GM12878 (cell line): Measurements from ENCODE around the gene ZFP62. TPM values are rescaled to one million over a fixed set of nuclear protein-coding genes. Genes with fewer than 3 reads are reported as not detected.
A peak's percentile ranks its signal among the peaks of the same experiment; 100 is the strongest.

ENCODE experiments used
- ASH2L ChIP-seq: fragments of 300-600, 200-600 bp; sonication (generic); IDR thresholded peaks from 2 replicates; pipeline ENCODE4 v1.6.1; 2017; ENCODE audit warnings: low read depth, mild to moderate bottlenecking, borderline replicate concordance
- CHD4 ChIP-seq: fragments of 200-600 bp; sonication (generic); IDR thresholded peaks from 2 replicates; pipeline ENCODE4 v1.6.1; 2016; ENCODE audit warnings: mild to moderate bottlenecking
- CREB1 ChIP-seq: IDR thresholded peaks from 2 replicates; pipeline ENCODE4 v1.6.1; 2012; ENCODE audit warnings: low read depth, mild to moderate bottlenecking, inconsistent platforms
- CREM ChIP-seq: IDR thresholded peaks from 2 replicates; pipeline ENCODE4 v1.6.1; 2014; ENCODE audit warnings: antibody characterized with exemption, low read depth
- EP300 ChIP-seq, 2 experiments: fragments of 150-350 bp in 1 of 2; IDR thresholded peaks; 2 replicates each; pipeline ENCODE4 v1.6.1; 2011 to 2012; ENCODE audit warnings: low read depth in 2 of 2, low read length in 2 of 2, borderline replicate concordance in 1 of 2, improper control_type of control experiment in 1 of 2, inconsistent platforms in 1 of 2; ENCODE audit not compliant: control insufficient read depth in 1 of 2
- ETV6 ChIP-seq, 2 experiments: fragments of 450-650 bp in 1 of 2; IDR thresholded peaks in 1 of 2; conservative IDR thresholded peaks in 1 of 2; 2 replicates each; pipeline ENCODE4 v1.6.1; 2014; ENCODE audit warnings: antibody characterized with exemption in 1 of 2, borderline replicate concordance in 1 of 2, low read depth in 1 of 2, mild to moderate bottlenecking in 1 of 2, moderate library complexity in 1 of 2
- FOS ChIP-seq: IDR thresholded peaks from 3 replicates; pipeline ENCODE4 v1.6.1; 2011; ENCODE audit warnings: borderline replicate concordance; ENCODE audit not compliant: insufficient read length; ENCODE audit errors: extremely low read depth
- GATAD2B ChIP-seq: fragments of 450-650 bp; conservative IDR thresholded peaks from 2 replicates; pipeline ENCODE4 v1.6.1; 2017; ENCODE audit warnings: low read depth, mild to moderate bottlenecking, moderate library complexity
- KLF5 ChIP-seq: fragments of 450-650 bp; IDR thresholded peaks from 2 replicates; pipeline ENCODE4 v1.6.1; 2014; ENCODE audit warnings: mild to moderate bottlenecking; ENCODE audit not compliant: partially characterized antibody
- LARP7 ChIP-seq: fragments of 450-650 bp; IDR thresholded peaks from 2 replicates; pipeline ENCODE4 v1.6.1; 2017; ENCODE audit warnings: mild to moderate bottlenecking
- NBN ChIP-seq: fragments of 450-650 bp; IDR thresholded peaks from 2 replicates; pipeline ENCODE4 v1.6.1; 2016
- PAX8 ChIP-seq: fragments of 450-650 bp; IDR thresholded peaks from 2 replicates; pipeline ENCODE4 v1.6.1; 2017; ENCODE audit warnings: mild to moderate bottlenecking, moderate library complexity
- TCF12 ChIP-seq: IDR thresholded peaks from 2 replicates; pipeline ENCODE4 v1.6.1; 2011; ENCODE audit warnings: low read depth, mild to moderate bottlenecking, low read length
- ZBED1 ChIP-seq: IDR thresholded peaks from 2 replicates; pipeline ENCODE4 v1.6.1; 2016; ENCODE audit warnings: borderline replicate concordance
- ZNF274 ChIP-seq: IDR thresholded peaks from one replicate; pipeline ENCODE4 v1.8.0; 2011; ENCODE audit not compliant: insufficient read length, insufficient read depth
- ZNF592 ChIP-seq: fragments of 450-650 bp; IDR thresholded peaks from 2 replicates; pipeline ENCODE4 v1.6.1; 2017; ENCODE audit warnings: mild to moderate bottlenecking, moderate library complexity
- ZSCAN29 ChIP-seq: fragments of 450-650 bp; IDR thresholded peaks from 2 replicates; pipeline ENCODE4 v1.6.1; 2017; ENCODE audit warnings: mild to moderate bottlenecking, moderate library complexity
- polyA plus RNA-seq, 11 experiments: library from polyadenylated mRNA; depleted of rRNA in 4 of 11; unstranded in 6 of 11; stranded (reverse) in 5 of 11; fragments of >200 nt; fragmentation: Nextera tagmentation in 4 of 11; fragmentation: Illumina TruSeq in 1 of 11; extraction: Ambion mirVana in 4 of 11; extraction: Trizol in 1 of 11; gene quantifications; 1 replicate in 1 of 11; 2 replicates in 10 of 11; pipeline versions ENCODE4 v1.2.1 to v1.2.3, GENCODE V29; 2011 to 2016; ENCODE audit warnings: inconsistent platforms in 2 of 11, missing spikeins in 2 of 11, low read depth in 1 of 11
- total RNA-seq, 4 experiments: library from RNA; depleted of rRNA in 3 of 4; stranded (reverse); fragments of >200 nt in 3 of 4; fragmentation: Illumina TruSeq in 1 of 4; extraction: Trizol in 1 of 4; gene quantifications; 2 replicates each; pipeline versions ENCODE4 v1.2.1 to v1.2.3, GENCODE V29; 2013 to 2021
- TF ChIP-seq, protein P1 (sequence below): fragments of 450-650 bp; IDR thresholded peaks from 2 replicates; pipeline ENCODE4 v1.6.1; 2016; ENCODE audit warnings: mild to moderate bottlenecking, moderate library complexity, borderline replicate concordance
- TF ChIP-seq, protein P2 (sequence below): IDR thresholded peaks from 2 replicates; pipeline ENCODE4 v1.6.1; 2011; ENCODE audit warnings: borderline replicate concordance, low read depth, mild to moderate bottlenecking, moderate library complexity, low read length; ENCODE audit not compliant: insufficient read depth, poor library complexity, severe bottlenecking

Gene ZFP62
- total and polyA plus RNA-seq, 10 of the 15 experiments (the other 5 are each of a cell fraction or from before 2014, with no cell fraction given), result 9.2 to 39.7 (median 21.1) TPM

- no peak for TF ChIP-seq ZNF592
- no peak for TF ChIP-seq LARP7
- no peak for TF ChIP-seq EP300 (IDR thresholded peaks at IDR 0.05; ENCODE audit: borderline replicate concordance in 1 of 2, control insufficient read depth in 1 of 2, low read depth in 2 of 2, low read length in 2 of 2)
- TF ChIP-seq GATAD2B, result no peak
- no peak for TF ChIP-seq FOS
- TF ChIP-seq ZSCAN29, result no peak
- TF ChIP-seq, protein P1, sequence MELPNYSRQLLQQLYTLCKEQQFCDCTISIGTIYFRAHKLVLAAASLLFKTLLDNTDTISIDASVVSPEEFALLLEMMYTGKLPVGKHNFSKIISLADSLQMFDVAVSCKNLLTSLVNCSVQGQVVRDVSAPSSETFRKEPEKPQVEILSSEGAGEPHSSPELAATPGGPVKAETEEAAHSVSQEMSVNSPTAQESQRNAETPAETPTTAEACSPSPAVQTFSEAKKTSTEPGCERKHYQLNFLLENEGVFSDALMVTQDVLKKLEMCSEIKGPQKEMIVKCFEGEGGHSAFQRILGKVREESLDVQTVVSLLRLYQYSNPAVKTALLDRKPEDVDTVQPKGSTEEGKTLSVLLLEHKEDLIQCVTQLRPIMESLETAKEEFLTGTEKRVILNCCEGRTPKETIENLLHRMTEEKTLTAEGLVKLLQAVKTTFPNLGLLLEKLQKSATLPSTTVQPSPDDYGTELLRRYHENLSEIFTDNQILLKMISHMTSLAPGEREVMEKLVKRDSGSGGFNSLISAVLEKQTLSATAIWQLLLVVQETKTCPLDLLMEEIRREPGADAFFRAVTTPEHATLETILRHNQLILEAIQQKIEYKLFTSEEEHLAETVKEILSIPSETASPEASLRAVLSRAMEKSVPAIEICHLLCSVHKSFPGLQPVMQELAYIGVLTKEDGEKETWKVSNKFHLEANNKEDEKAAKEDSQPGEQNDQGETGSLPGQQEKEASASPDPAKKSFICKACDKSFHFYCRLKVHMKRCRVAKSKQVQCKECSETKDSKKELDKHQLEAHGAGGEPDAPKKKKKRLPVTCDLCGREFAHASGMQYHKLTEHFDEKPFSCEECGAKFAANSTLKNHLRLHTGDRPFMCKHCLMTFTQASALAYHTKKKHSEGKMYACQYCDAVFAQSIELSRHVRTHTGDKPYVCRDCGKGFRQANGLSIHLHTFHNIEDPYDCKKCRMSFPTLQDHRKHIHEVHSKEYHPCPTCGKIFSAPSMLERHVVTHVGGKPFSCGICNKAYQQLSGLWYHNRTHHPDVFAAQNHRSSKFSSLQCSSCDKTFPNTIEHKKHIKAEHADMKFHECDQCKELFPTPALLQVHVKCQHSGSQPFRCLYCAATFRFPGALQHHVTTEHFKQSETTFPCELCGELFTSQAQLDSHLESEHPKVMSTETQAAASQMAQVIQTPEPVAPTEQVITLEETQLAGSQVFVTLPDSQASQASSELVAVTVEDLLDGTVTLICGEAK, result no peak
- no peak for TF ChIP-seq TCF12
- TF ChIP-seq NBN, result no peak; the same call in none of the 2 replicates
- no peak for TF ChIP-seq KLF5
- TF ChIP-seq ETV6 (conservative IDR thresholded peaks at IDR 0.05 in 1 of 2, IDR thresholded peaks at IDR 0.05 in 1 of 2; ENCODE audit: borderline replicate concordance in 1 of 2, low read depth in 1 of 2), result no peak; a peak in 1 of 4 replicates
- TF ChIP-seq CHD4, result no peak
- TF ChIP-seq ASH2L, result 0 out of 2 replicates have a peak, but pooled peaks have one; percentile 38
- TF ChIP-seq CREM, result no peak
- TF ChIP-seq, protein P2, sequence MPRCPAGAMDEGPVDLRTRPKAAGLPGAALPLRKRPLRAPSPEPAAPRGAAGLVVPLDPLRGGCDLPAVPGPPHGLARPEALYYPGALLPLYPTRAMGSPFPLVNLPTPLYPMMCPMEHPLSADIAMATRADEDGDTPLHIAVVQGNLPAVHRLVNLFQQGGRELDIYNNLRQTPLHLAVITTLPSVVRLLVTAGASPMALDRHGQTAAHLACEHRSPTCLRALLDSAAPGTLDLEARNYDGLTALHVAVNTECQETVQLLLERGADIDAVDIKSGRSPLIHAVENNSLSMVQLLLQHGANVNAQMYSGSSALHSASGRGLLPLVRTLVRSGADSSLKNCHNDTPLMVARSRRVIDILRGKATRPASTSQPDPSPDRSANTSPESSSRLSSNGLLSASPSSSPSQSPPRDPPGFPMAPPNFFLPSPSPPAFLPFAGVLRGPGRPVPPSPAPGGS, result no peak
- no peak for TF ChIP-seq CREB1
- no peak for TF ChIP-seq ZBED1
- no peak for TF ChIP-seq ZNF274
- TF ChIP-seq PAX8, result no peak
These were observed 51.5 kb downstream of the ZFP62 start (continued) for GRCh38 chr5:180809403-180810209.
